Activated CD8-positive, alpha-beta T cell treated with anti-CD3 and anti-CD28 coated beads for 36 hours (primary cell): Measurements from ENCODE around the gene MLLT10. TPM values are rescaled to one million over a fixed set of nuclear protein-coding genes. Genes with fewer than 3 reads are reported as not detected.
A peak's percentile ranks its signal among the peaks of the same experiment; 100 is the strongest.

Experiments
- ATAC-seq: fragments of 200-7000 bp; cut with Tn5 transposase; one replicate; pipeline ENCODE4 v1.10.0; 2021; ENCODE audit warnings: mild to moderate bottlenecking, moderate library complexity
- CTCF ChIA-PET: fragments of 350-600 bp; sonication (Branson Sonifier 250); formaldehyde crosslinking; loops from one replicate; lab custom pipeline; 2021; ENCODE audit warnings: antibody characterized with exemption; lab: Charles Lee
- POLR2A ChIA-PET: fragments of 350-600 bp; sonication (Branson Sonifier 250); formaldehyde crosslinking; loops from one replicate; lab custom pipeline; 2021; ENCODE audit warnings: antibody characterized with exemption; lab: Charles Lee
- DNase-seq: peaks from one replicate; pipeline ENCODE4 v3.0.0-alpha.2; 2020
- H3K27ac Mint-ChIP-seq: one replicate; pipeline ENCODE4 v1.8.0; 2021; ENCODE audit warnings: mild to moderate bottlenecking, mixed read lengths
- H3K27me3 Mint-ChIP-seq: one replicate; pipeline ENCODE4 v1.8.0; 2021; ENCODE audit warnings: mixed read lengths
- H3K36me3 Mint-ChIP-seq: one replicate; pipeline ENCODE4 v1.8.0; 2021; ENCODE audit warnings: low read depth, mixed read lengths
- H3K4me1 Mint-ChIP-seq: one replicate; pipeline ENCODE4 v1.8.0; 2021; ENCODE audit warnings: low read depth, mixed read lengths
- H3K4me3 Mint-ChIP-seq: one replicate; pipeline ENCODE4 v1.8.0; 2021; ENCODE audit warnings: mild to moderate bottlenecking, moderate library complexity, mixed read lengths
- H3K9me3 Mint-ChIP-seq: one replicate; pipeline ENCODE4 v1.8.0; 2021; ENCODE audit warnings: mixed read lengths
- intact Hi-C: fragments of 100-400 bp; cut with micrococcal nuclease; formaldehyde crosslinking; loops from one replicate; pipeline ENCODE4 v1.10.0; 2022
- total RNA-seq, 2 experiments: library from RNA; stranded (reverse); gene quantifications; one replicate each; pipeline ENCODE4 v1.2.3, GENCODE V29; 2021
- TF ChIP-seq, protein P1 (sequence below): fragments of 200-600 bp; IDR thresholded peaks from one replicate; pipeline ENCODE4 v1.8.0; 2022; ENCODE audit warnings: antibody characterized with exemption, mild to moderate bottlenecking

MLLT10 gene
- 10 to 100 TPM; 33.9 to 36.4 TPM for total RNA-seq

DNA sequence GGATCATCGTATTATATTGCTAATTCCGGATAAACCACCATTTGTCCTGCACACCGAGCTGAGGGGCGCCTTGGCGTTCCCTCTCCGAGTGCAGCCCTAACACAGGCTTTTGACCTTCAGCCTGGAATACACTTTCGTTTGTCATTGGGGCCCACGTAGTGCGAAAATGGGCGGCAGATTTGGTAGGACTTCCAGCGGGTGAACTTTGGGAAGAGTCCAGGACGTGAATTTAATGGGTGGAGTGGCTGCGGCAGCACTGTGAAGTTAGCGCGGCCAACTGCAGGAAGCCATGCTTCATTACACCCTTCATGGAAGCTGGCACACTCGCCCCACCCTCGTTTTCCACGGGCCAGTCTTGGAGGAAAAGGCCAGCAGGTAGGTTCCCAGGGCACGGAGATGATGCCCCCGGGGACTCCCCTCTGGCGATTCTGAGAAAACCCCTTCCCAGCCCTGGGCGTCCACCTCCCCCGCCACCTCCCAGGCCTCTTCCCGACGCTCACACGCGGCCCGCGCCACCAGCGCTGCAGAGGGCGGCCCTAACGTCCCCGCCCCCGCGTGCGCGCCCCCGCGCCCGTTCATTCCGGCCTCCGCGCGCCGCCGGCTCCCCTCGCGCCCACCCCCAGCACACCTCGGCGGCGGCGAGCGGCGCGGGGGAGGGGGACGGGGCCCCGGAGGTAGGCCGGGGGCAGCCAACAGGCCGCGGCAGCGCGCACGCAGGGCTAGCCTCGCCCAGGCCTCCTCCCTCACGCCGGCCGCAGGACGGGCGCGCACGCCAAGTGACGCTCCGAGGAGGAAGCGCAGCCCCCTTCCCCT, at the start of gene MLLT10:
TSS of gene MLLT10 (plus strand) at position 766 of the 813 bp plus-strand sequence. CDS start 413 bp downstream, outside the sequence.
- DNase-seq (peak; percentile 93), ATAC-seq (peak; percentile 91)
- ChIA-PET POLR2A (interaction anchor here (1.0 to 1.4 kb wide), 3 partner anchors 12 to 36 kb away, joined by 3 to 4 read pairs (median 3); no protein-coding TSS in a partner anchor), CTCF (interaction anchor here (1.0 to 1.2 kb wide), 2 partner anchors 34 to 38 kb away, joined by 3 to 4 read pairs; no protein-coding TSS in a partner anchor)
- Mint-ChIP-seq H3K36me3 (peaks cover 16% of the 10 kb centered on the region), H3K4me3 (peak within 1 kb of the TSS; percentile 85), H3K27ac (peak within 1 kb of the TSS; percentile 95), H3K9me3 (no peaks in the 10 kb centered on the region), H3K27me3 (no peaks in the 10 kb centered on the region), H3K4me1 (peaks cover 26% of the 10 kb centered on the region)
- intact Hi-C loops = loop anchor here (5.0 kb wide), 1 partner anchor 36 kb away; no protein-coding TSS in a partner anchor
- TF ChIP-seq, protein P1, sequence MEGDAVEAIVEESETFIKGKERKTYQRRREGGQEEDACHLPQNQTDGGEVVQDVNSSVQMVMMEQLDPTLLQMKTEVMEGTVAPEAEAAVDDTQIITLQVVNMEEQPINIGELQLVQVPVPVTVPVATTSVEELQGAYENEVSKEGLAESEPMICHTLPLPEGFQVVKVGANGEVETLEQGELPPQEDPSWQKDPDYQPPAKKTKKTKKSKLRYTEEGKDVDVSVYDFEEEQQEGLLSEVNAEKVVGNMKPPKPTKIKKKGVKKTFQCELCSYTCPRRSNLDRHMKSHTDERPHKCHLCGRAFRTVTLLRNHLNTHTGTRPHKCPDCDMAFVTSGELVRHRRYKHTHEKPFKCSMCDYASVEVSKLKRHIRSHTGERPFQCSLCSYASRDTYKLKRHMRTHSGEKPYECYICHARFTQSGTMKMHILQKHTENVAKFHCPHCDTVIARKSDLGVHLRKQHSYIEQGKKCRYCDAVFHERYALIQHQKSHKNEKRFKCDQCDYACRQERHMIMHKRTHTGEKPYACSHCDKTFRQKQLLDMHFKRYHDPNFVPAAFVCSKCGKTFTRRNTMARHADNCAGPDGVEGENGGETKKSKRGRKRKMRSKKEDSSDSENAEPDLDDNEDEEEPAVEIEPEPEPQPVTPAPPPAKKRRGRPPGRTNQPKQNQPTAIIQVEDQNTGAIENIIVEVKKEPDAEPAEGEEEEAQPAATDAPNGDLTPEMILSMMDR = peak; percentile 35

DNA sequence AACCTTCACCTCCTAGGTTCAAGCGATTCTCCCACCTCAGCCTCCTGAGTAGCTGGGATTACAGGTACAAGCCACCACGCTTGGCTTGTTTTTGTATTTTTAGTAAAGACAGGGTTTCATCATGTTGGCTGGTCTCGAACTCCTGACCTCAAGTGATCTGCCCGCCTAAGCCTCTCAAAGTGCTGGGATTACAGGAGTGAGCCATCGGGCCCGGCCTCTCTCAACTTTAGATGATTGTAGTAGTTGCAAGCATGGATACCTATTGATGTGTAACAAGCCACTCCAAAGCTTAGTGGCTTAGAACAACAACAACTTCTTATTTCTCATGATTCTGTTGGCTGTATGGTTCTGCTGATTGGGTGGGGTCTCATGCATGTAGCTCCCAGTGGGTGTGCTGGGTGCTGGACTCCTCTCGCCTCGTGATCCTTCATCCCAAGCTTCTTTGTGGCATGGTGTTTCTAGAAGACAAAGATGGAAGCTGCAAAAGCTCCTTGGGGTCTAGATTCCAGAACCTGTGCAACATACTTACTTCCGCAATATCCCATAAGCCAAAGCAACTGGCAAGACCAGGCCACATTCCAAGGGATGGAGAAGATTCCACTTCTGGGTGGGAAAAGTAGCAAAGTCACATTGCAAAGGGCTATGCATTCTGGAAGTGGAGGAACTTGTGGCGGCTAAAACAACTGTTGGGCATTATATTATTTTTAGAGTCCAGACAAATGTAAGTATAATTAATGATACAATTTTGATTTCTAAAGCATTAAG, 46.4 kb upstream of the MLLT10 start:
- DNase-seq (no peak), ATAC-seq (no peak)
- ChIA-PET POLR2A (no interaction called here), CTCF (interaction anchor here (1.1 kb wide), 1 partner anchor 11 kb away, joined by 3 read pairs; no protein-coding TSS in a partner anchor)
- intact Hi-C loops = no loop called here
- no peak overlapping the region for H3K27ac Mint-ChIP-seq
- H3K27me3 Mint-ChIP-seq = peaks cover 12% of the 10 kb centered on the region
- H3K4me3 Mint-ChIP-seq = no peak overlapping the region
- H3K4me1 Mint-ChIP-seq = no peaks in the 10 kb centered on the region
- no peaks in the 10 kb centered on the region for H3K36me3 Mint-ChIP-seq
- H3K9me3 Mint-ChIP-seq = no peaks in the 10 kb centered on the region
- TF ChIP-seq, protein P1 = no peak

DNA sequence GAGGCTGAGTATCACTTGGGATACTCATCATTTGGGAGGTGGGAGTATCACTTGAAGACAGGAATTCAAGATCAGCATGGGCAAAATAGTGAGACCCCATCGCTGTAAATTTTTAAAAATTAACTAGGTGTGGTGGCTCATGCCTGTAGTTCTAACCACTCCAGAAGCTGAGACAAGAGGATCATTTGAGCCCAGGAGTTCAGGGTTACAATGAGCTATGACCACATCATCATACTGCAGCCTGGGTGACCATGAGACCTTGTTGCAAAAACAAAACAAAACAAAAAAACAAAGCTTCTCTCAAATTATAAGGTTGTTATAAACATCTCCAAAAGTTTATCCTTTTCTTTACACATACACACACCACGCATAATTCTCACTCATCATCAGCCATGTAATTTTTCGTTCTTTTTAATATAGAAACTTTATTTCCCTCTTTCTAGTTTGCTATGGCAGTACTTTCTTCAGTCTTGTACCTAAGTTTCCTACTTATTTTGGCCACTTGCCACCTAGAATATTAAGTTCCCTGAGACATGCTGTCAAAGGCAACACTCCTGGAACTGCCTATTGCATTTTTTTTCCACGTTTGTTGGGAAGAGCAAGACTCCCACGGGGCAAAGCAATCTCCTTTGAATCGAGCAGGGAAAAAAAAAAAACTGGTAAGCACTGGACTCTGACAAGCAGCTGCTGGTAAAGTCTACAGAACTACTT, 45.6 kb upstream of the MLLT10 start:
- H3K27ac Mint-ChIP-seq = no peak overlapping the region
- ATAC-seq (no peak), DNase-seq (no peak)
- ChIA-PET POLR2A (interaction anchor here (0.6 kb wide), 1 partner anchor 251 kb away, joined by 5 read pairs; no protein-coding TSS in a partner anchor), CTCF (no interaction called here)
- H3K9me3 Mint-ChIP-seq = no peaks in the 10 kb centered on the region
- H3K4me3 Mint-ChIP-seq = no peak overlapping the region
- H3K27me3 Mint-ChIP-seq = peaks cover 18% of the 10 kb centered on the region
- TF ChIP-seq, protein P1 = no peak
- intact Hi-C loops = no loop called here
- no peaks in the 10 kb centered on the region for H3K4me1 Mint-ChIP-seq
- H3K36me3 Mint-ChIP-seq = no peaks in the 10 kb centered on the region

DNA sequence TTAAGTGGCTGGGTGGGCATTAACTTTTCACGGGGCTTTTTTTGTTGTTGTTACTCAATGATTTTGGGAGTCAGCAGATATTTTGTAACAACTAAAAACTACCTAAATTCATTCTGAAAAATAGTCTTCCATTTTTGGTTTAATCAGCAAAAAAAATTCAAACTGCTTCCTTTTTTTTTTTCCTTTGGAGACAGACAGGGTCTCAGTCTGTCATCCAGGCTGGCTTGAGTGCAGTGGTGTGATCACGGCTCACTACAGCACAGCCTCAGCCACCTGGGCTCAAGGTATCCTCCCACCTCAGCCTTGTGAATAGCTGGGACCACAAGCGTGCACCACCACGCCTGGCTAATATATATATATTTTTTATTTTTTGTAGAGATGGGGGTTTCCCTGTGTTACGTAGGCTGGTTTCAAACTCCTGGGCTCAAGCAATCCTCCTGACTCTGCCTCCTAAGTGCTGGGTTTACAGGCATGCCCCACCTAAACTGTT, 45.0 kb upstream of the MLLT10 start:
- Mint-ChIP-seq H3K27me3 (peaks cover 22% of the 10 kb centered on the region), H3K27ac (no peak overlapping the region), H3K36me3 (no peaks in the 10 kb centered on the region), H3K4me3 (no peak overlapping the region), H3K4me1 (peaks cover under 1% of the 10 kb centered on the region), H3K9me3 (no peaks in the 10 kb centered on the region)
- intact Hi-C loops = no loop called here
- ATAC-seq (no peak), DNase-seq (no peak)
- ChIA-PET POLR2A (interaction anchor here (0.6 kb wide), 1 partner anchor 251 kb away, joined by 5 read pairs; no protein-coding TSS in a partner anchor), CTCF (no interaction called here)
- TF ChIP-seq, protein P1 = no peak
